ENCODE measurements around the gene EVI5L. TPM values are rescaled to one million over a fixed set of nuclear protein-coding genes. Genes with fewer than 3 reads are reported as not detected.

EVI5L gene
- total RNA-seq, 4 donors from 2014 or later, result 7.7 to 22.3 (median 14.9) TPM

- H3K4me1 ChIP-seq, result peaks cover 0 to 5% (median 0%) of the 10 kb centered on the region in 4 donors
- DNase-seq, result peak in 1 of 3 donors; percentile 40
- H3K4me3 ChIP-seq, result no peak overlapping the region
- no peak for TF ChIP-seq CTCF (IDR thresholded peaks at IDR 0.05)
- TF ChIP-seq POLR2A (IDR thresholded peaks at IDR 0.05), result no peak
- no peaks in the 10 kb centered on the region for H3K36me3 ChIP-seq
- H3K27ac ChIP-seq, result no peak overlapping the region
- no peaks in the 10 kb centered on the region for H3K9me3 ChIP-seq
- no peaks in the 10 kb centered on the region for H3K27me3 ChIP-seq
These were observed 65.5 kb downstream of the EVI5L start for GRCh38 chr19:7895565-7895964.

GRCh38 chr19:7897292-7897691 is 67.3 kb downstream of the EVI5L start:
- Histone ChIP-seq H3K27me3 (no peaks in the 10 kb centered on the region), H3K36me3 (no peaks in the 10 kb centered on the region), H3K4me3 (no peak overlapping the region), H3K9me3 (no peaks in the 10 kb centered on the region), H3K27ac (peak overlapping the region in 1 of 4 donors; percentile 19), H3K4me1 (peaks cover 0 to 6% (median 0%) of the 10 kb centered on the region in 4 donors)
- no peak for DNase-seq
- TF ChIP-seq POLR2A (IDR thresholded peaks at IDR 0.05), result no peak
- TF ChIP-seq CTCF (IDR thresholded peaks at IDR 0.05), result no peak

GRCh38 chr19:7898967-7899366 is 68.9 kb downstream of the EVI5L start:
- DNase-seq, result peak in 1 of 3 donors; percentile 32
- Histone ChIP-seq H3K27ac (no peak overlapping the region), H3K9me3 (no peaks in the 10 kb centered on the region), H3K4me3 (no peak overlapping the region), H3K36me3 (no peaks in the 10 kb centered on the region), H3K4me1 (peaks cover 0 to 14% (median 5%) of the 10 kb centered on the region in 4 donors), H3K27me3 (no peaks in the 10 kb centered on the region)
- no peak for TF ChIP-seq POLR2A (IDR thresholded peaks at IDR 0.05)
- TF ChIP-seq CTCF (IDR thresholded peaks at IDR 0.05), result no peak

- H3K9me3 ChIP-seq, result no peaks in the 10 kb centered on the region
- H3K4me1 ChIP-seq, result peaks cover 3 to 17% (median 11%) of the 10 kb centered on the region in 4 donors
- TF ChIP-seq POLR2A (IDR thresholded peaks at IDR 0.05) (no peak), CTCF (IDR thresholded peaks at IDR 0.05) (no peak)
- no peaks in the 10 kb centered on the region for H3K27me3 ChIP-seq
- no peak overlapping the region for H3K4me3 ChIP-seq
- H3K36me3 ChIP-seq, result no peaks in the 10 kb centered on the region
- no peak overlapping the region for H3K27ac ChIP-seq
- peak in 1 of 3 donors; percentile 43 for DNase-seq
These were observed 69.8 kb downstream of the EVI5L start for GRCh38 chr19:7899751-7900378.

GRCh38 chr19:7900401-7900870 is 70.4 kb downstream of the EVI5L start:
- peak in 1 of 3 donors; percentile 36 for DNase-seq

More at GRCh38 chr19:7900401-7900870, 70.4 kb downstream of the EVI5L start:
- no peaks in the 10 kb centered on the region for H3K9me3 ChIP-seq
- no peak overlapping the region for H3K4me3 ChIP-seq
- peaks cover 0 to 1% (median 0%) of the 10 kb centered on the region in 3 donors for H3K36me3 ChIP-seq
- H3K27me3 ChIP-seq, result no peaks in the 10 kb centered on the region
- TF ChIP-seq POLR2A (IDR thresholded peaks at IDR 0.05) (no peak), CTCF (IDR thresholded peaks at IDR 0.05) (no peak)
- H3K27ac ChIP-seq, result no peak overlapping the region
- peaks cover 3 to 21% (median 15%) of the 10 kb centered on the region in 4 donors for H3K4me1 ChIP-seq
